GM18505 (cell line): ENCODE data around the gene PTGR3.
"Not testable (repeated sequence)": the region's sequence is repeated elsewhere in the genome, so short reads cannot be mapped to it uniquely, and the experiment has no call there.

Experiments
- ATAC-seq: cut with Tn5 transposase; IDR thresholded peaks from one replicate; pipeline ENCODE4 v1.9.1; 2021; ENCODE audit not compliant: unreplicated experiment
- POLR2A ChIP-seq: IDR thresholded peaks from 4 replicates; pipeline ENCODE4 v1.6.1; 2011; ENCODE audit warnings: borderline replicate concordance; ENCODE audit not compliant: insufficient read depth, insufficient read length; ENCODE audit errors: extremely low read depth

Gene PTGR3

GRCh38 chr18:75200605-75201280 lies 8.2 kb downstream of the PTGR3 start:
- TF ChIP-seq POLR2A: no peak
- no peak for ATAC-seq

- no peak for TF ChIP-seq POLR2A
- no peak for ATAC-seq
Measured at GRCh38 chr18:75200071-75200470, 8.9 kb downstream of the PTGR3 start.

- TF ChIP-seq POLR2A: no peak
- ATAC-seq: no peak
Measured at GRCh38 chr18:75199327-75199726, 9.6 kb downstream of the PTGR3 start.

- TF ChIP-seq POLR2A: no peak
- no peak for ATAC-seq
Measured at GRCh38 chr18:75198036-75198435, 10.9 kb downstream of the PTGR3 start.

DNA sequence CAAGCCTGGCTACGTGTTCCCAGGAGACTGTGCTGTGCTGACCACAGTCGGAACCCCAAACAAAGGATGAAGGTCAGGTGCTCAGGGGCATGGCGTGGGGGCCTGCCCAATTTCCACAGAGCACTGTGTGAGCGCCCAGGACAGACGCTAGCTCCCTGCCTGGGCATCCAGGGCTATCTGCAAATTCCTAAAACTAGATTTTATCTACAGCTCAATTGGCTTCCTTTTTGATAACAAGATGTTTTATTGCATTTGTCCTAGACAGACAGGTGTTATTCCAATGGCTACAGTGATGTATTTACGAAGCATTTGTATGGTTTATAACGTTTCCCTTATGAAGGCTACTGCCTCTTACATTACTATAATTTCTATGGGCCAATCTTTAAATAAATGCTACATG lies 16.0 kb downstream of the PTGR3 start:
- TF ChIP-seq POLR2A: no peak
- no peak for ATAC-seq

DNA sequence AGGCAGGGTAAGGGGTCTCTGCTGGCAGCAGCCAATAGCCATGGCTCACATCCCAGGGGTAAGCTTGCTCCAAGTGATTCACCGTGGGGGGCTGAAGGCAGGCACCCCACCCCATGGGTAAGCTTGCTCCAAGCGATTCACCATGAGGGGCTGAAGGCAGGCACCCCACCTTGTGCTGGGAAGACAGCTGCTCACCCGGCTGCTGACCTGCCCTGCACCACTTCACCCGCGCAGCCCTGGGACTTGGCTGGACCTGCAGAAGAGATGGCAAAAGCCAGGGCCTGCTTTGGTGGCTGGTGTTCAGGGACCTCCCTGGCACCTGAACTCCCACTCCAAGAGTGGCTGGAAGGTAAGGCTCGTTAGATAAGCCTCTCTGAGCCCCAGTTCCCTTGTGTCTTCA lies 19.2 kb downstream of the PTGR3 start:
- TF ChIP-seq POLR2A: no peak
- ATAC-seq: no peak

- not testable (repeated sequence) for ATAC-seq
Measured at GRCh38 chr18:75187702-75188101, 21.2 kb downstream of the PTGR3 start.

DNA sequence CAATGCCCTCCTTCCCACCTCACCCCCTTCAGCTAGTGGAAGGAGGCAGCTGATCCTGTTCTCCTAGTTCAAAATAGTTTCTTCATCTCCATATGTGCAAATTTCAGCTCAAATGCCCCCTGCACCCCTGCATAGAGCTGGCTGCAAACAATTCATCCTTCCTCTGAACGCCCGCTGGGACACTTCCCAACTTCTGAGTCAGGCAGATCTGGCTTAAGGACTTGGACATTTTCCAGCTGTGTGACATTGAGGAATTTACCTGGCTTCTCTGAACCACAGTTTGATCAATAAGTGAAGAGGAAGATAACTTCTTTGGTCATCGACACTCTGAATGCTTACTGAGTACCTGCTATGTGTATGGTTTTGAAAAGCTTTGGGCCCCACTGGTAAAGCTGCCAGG lies 23.5 kb downstream of the PTGR3 start:
- no peak for ATAC-seq
- no peak for TF ChIP-seq POLR2A

DNA sequence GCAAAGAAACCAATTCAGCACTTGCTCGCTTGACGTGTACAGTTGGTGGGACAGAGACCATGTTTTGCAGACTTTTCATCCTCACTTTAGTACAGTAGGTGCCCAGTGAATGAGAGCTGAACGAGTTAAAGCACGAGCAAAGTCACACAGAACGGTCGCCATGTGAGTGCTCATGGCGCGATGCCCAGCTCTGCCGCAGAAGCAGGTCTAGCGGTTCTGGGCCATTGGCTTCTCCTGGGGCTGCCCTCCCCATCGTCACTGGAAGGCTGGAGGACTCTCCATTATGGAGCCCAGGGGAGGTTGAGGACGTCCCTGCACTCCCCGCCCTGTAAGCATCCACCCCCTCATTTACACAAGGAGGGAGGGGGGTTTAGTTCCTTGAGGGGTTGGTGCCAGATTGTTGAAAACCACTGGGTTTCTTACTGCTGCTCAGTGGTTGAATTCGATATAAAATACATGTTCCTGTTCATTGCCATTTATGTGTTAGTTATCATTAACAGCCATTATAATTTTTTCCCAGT lies 24.9 kb downstream of the PTGR3 start:
- no peak for ATAC-seq
- TF ChIP-seq POLR2A: no peak

GRCh38 chr18:75183524-75183923 lies 25.4 kb downstream of the PTGR3 start:
- no peak for ATAC-seq
- no peak for TF ChIP-seq POLR2A

DNA sequence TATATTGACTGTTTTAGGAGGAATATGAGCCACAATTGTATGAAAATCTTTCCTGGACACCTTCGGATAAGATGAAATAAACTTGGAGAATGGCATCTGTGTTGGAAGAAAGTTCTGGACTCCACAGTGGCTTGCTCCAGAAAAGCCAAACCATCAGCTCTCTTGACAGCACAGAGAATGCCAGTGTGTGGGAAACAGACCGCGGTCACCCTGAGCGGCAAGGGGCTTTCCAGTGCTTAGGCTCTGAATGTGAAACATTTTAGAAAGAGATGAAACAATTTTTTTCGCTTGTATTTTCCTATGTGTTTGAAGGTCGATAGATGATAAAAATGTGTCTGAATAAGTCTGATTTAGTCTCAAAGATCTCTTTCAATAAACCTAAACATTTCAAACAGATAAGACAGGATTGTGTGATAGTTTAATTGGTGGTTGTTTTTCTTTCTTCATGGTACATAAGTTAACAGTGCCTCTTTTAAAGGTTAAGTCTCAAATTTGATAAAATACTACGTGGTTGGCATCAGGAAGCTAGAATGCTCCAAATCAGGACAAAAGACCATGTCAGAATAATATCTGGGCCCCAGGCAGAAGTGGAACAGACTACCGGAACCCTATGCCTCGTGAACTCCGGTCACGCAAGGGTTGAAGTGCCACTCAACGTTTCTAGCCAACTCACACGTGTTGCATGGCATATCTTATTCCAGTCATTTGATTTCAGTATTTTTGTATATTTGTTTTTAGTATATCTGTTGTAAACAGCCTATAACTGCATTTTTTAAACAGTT lies 28.9 kb downstream of the PTGR3 start:
- no peak for ATAC-seq
- no peak for TF ChIP-seq POLR2A

GRCh38 chr18:75178376-75178775 lies 30.6 kb downstream of the PTGR3 start:
- TF ChIP-seq POLR2A: no peak
- ATAC-seq: no peak

- TF ChIP-seq POLR2A: no peak
- no peak for ATAC-seq
Measured at GRCh38 chr18:75176849-75177248, 32.1 kb downstream of the PTGR3 start.

- no peak for TF ChIP-seq POLR2A
- no peak for ATAC-seq
Measured at GRCh38 chr18:75173738-75174137, 35.2 kb downstream of the PTGR3 start.
